ENCODE data around the gene CTTNBP2NL.

The CTTNBP2NL gene

GRCh38 chr1:112373806-112374205 is 22.2 kb upstream of the CTTNBP2NL start:
- no peak for DNase-seq (ENCODE audit: low read depth)
- no peak overlapping the region for H3K4me3 ChIP-seq (ENCODE audit: low read depth, low read length)
- TF ChIP-seq CTCF (IDR thresholded peaks at IDR 0.05; ENCODE audit: control insufficient read depth, extremely low read depth, insufficient read depth): no peak

GRCh38 chr1:112375701-112376100 is 20.3 kb upstream of the CTTNBP2NL start:
- no peak overlapping the region for H3K4me3 ChIP-seq (ENCODE audit: low read depth, low read length)
- no peak for DNase-seq (ENCODE audit: low read depth)
- TF ChIP-seq CTCF (IDR thresholded peaks at IDR 0.05; ENCODE audit: control insufficient read depth, extremely low read depth, insufficient read depth): no peak

GRCh38 chr1:112380356-112380755 is 15.7 kb upstream of the CTTNBP2NL start:
- no peak overlapping the region for H3K4me3 ChIP-seq (ENCODE audit: low read depth, low read length)
- DNase-seq (ENCODE audit: low read depth): no peak
- TF ChIP-seq CTCF (IDR thresholded peaks at IDR 0.05; ENCODE audit: control insufficient read depth, extremely low read depth, insufficient read depth): no peak

- DNase-seq (ENCODE audit: low read depth): no peak
- no peak overlapping the region for H3K4me3 ChIP-seq (ENCODE audit: low read depth, low read length)
- TF ChIP-seq CTCF (IDR thresholded peaks at IDR 0.05; ENCODE audit: control insufficient read depth, extremely low read depth, insufficient read depth): no peak
Measured at GRCh38 chr1:112381324-112382076, 14.5 kb upstream of the CTTNBP2NL start.

- no peak for TF ChIP-seq CTCF (IDR thresholded peaks at IDR 0.05; ENCODE audit: control insufficient read depth, extremely low read depth, insufficient read depth)
- no peak for DNase-seq (ENCODE audit: low read depth)
- H3K4me3 ChIP-seq (ENCODE audit: low read depth, low read length): no peak overlapping the region
Measured at GRCh38 chr1:112383759-112384370, 12.1 kb upstream of the CTTNBP2NL start.

GRCh38 chr1:112386024-112386723 is 9.8 kb upstream of the CTTNBP2NL start:
- no peak overlapping the region for H3K4me3 ChIP-seq (ENCODE audit: low read depth, low read length)
- TF ChIP-seq CTCF (IDR thresholded peaks at IDR 0.05; ENCODE audit: control insufficient read depth, extremely low read depth, insufficient read depth): no peak
- DNase-seq (ENCODE audit: low read depth): no peak

Data from LNCaP clone FGC (cell line).